Measurements from ENCODE around the gene AK1. TPM values are rescaled to one million over a fixed set of nuclear protein-coding genes. Genes with fewer than 3 reads are reported as not detected.

AK1 gene
- total RNA-seq, 1 donor, result 37.1 TPM

- H3K4me3 ChIP-seq (ENCODE audit: low read depth, low read length), result no peak overlapping the region
- DNase-seq (ENCODE audit: low read depth), result peak; percentile 33
- TF ChIP-seq, protein P1, sequence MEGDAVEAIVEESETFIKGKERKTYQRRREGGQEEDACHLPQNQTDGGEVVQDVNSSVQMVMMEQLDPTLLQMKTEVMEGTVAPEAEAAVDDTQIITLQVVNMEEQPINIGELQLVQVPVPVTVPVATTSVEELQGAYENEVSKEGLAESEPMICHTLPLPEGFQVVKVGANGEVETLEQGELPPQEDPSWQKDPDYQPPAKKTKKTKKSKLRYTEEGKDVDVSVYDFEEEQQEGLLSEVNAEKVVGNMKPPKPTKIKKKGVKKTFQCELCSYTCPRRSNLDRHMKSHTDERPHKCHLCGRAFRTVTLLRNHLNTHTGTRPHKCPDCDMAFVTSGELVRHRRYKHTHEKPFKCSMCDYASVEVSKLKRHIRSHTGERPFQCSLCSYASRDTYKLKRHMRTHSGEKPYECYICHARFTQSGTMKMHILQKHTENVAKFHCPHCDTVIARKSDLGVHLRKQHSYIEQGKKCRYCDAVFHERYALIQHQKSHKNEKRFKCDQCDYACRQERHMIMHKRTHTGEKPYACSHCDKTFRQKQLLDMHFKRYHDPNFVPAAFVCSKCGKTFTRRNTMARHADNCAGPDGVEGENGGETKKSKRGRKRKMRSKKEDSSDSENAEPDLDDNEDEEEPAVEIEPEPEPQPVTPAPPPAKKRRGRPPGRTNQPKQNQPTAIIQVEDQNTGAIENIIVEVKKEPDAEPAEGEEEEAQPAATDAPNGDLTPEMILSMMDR (IDR thresholded peaks at IDR 0.05; ENCODE audit: insufficient read depth, low read depth, low read length), result no peak
Observed at GRCh38 chr9:127903557-127904475, 26.3 kb upstream of the AK1 start.

DNA sequence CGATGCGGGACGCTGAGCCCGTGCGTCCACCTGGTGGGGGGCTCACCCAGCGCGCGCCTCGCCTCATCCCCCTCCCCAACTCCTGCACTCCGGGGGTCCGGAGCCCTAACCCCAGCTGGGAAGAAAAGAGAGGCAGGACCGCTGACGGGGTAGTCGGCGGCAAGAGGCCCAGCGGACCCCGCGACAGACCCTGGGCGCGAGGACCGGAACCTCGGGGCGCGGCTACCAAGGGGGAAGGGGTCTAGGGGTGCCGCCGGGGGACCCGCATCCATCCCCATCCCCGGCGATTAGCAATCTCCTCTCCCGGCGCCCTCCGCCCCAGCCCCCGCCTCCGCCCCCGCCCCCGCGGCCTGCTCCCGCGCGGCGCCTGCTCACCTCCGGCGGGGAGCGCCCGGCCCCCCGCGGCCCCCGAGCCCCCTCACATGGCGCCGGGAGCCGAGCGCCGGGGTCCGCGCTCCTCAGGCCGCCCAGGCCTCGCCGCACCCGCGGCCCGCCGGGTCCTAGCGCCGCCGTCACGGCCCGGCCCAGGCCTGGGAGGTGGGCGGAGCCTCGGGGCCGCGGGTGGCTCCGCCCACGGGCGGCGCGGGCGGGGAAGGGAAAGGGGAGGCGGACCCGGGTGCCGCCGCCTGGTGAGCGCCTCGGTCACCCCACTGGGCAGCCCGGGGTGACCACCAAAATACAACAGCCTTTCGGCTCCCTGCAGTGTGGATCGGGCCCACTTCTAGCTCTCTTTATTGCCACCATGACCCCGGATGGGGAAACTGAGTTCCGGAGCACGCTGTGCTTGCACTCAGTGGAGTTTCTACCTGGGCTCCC lies 21.9 kb upstream of the AK1 start, which contains the start of gene ST6GALNAC6:
TSS of gene ST6GALNAC6 (minus strand) at position 476 of the 816 bp plus-strand sequence. CDS start 1,622 bp downstream, outside the sequence.
- peak; percentile 74 for DNase-seq (ENCODE audit: low read depth)
- H3K4me3 ChIP-seq (ENCODE audit: low read depth, low read length), result peak within 1 kb of the TSS; percentile 83
- TF ChIP-seq, protein P1 (IDR thresholded peaks at IDR 0.05; ENCODE audit: insufficient read depth, low read depth, low read length), result no peak

DNA sequence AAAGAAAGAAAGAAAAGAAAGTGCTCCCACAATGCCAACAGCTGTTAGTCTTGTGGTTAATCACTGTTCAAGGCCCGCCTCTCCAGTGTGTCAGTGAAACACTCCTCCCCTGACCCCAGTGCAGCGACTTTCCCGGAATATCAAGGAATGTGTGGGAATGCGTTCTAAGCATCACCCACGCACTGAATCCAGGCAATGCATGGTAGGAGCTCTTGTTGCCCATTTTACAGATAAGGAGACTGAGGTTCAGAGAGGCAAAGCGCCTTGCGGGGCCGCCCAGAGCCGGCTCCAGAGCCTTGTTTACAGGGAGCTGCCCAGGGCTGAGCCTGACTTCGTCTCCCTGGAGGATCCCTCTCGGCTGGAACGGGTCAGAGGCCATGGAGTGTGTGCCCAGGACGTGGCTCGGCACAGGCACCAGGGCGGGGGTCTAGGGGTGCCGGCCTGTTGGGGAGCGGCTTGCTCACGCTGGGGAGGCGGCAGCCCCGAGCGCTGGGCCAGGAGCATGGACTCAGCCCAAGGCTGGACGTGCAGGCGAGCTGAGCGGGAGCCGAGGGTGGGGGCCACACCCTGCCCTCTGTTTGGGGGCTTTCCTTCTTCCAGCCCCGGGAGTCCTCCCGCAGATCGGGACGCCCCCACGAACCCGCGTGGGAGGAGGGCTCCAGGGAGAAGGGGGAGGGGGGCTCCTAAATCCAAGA lies 21.1 kb upstream of the AK1 start:
- peak; percentile 90 for DNase-seq (ENCODE audit: low read depth)
- H3K4me3 ChIP-seq (ENCODE audit: low read depth, low read length), result peak overlapping the region; percentile 83
- TF ChIP-seq, protein P1 (IDR thresholded peaks at IDR 0.05; ENCODE audit: insufficient read depth, low read depth, low read length), result no peak

DNA sequence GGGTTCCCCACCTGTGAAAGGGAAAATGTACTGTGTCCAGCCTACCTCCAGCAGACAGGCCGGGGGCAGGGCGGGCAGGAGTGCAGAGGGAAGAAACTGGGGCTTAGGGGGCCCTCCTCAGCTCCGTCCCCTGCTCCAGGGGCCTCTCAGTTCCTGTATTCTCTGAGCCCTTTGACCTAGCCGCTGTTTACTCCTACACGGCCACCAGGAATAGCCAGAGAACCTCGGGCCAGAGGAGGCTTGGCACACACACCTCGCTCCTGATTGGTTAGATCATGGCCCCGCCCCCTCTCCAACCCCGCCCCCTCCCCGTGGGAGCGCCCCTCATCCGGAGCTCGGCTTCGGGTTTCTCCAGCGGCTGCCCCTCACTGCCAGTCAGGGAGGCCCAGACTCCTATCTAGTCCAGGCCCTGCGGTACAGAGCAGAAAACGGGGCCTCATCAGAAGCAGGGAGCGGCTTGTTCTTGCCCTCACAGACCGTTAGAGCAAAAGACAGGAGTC lies 19.8 kb upstream of the AK1 start:
- TF ChIP-seq, protein P1 (IDR thresholded peaks at IDR 0.05; ENCODE audit: insufficient read depth, low read depth, low read length), result no peak
- peak overlapping the region; percentile 31 for H3K4me3 ChIP-seq (ENCODE audit: low read depth, low read length)
- DNase-seq (ENCODE audit: low read depth), result peak; percentile 90

DNA sequence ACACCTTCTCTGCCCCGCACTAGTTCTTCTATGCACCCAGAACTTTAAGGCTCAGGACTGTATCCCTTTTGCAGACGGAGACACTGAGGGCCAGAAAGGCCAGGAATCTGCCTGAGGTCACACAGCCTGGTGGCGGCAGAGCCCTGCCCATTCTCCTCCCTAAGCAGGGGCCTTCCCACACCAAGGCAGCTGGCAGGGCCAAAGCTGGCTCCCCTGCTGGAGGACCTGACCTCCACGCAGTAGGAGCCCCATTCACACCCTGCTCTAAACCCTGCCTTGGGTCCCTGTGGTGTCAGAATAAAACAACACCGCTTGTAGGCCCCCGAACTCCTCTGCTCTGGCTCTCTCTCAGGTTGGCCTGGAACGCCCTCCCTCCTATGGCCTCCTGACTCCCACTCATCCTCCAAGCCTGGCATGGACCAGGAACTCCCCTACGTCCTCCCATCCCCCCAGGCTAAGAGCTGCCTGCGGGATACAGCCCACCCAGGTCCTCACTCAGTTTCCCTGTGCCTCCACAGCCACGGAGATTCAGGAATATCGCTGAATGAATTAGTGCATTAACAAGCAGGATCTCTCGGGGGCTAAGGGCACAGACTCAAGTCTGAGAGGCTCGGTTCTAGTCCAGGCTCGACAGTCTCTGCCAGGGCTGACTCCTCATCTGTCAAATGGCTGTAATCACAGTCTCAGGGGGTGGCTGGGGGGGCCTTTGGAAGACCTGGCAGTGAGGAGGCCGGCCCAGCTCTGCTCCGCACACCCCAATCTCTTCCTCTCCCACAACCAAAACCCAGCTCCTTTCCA lies 19.1 kb upstream of the AK1 start:
- TF ChIP-seq, protein P1 (IDR thresholded peaks at IDR 0.05; ENCODE audit: insufficient read depth, low read depth, low read length), result no peak
- H3K4me3 ChIP-seq (ENCODE audit: low read depth, low read length), result peak overlapping the region; percentile 31
- DNase-seq (ENCODE audit: low read depth), result no peak
